ENCODE measurements around the gene RPS2.
A peak's percentile ranks its signal among the peaks of the same experiment; 100 is the strongest.

The RPS2 gene

DNA sequence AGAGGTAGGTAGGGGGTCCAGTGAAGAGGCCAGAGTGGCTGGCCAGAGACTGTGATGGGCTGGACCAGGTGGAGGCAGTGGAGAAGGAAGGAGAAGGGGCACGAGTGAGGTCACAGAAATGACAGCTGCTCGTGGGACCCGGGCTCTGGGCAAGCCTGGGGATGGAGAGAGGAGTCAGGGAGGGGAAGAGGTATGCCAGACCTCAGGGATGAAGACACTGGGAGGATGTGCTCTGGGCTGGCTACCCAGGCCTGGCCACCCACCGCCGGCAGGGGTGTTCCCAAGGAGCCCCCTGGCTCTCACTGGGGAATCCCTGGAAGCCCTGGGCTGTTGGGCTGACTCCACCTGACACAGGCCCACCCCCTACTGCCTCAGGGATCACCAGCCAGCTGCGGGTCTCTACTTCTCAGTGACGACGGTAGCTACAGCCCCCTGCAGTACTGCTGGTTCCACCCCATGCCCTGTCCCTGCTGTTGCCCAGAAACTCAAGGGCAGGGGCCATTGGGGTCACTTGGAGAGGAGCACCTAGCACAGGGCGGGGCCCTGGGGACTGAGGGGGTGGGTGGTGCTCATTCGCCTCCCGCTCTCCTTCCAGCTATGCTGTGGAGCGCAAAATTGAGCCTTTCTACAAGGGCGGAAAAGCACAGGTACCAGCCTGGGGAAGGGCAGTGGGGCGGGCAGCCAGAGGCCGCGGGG lies 9.0 kb upstream of the RPS2 start:
- Histone ChIP-seq H3K36me3 (peaks cover 41% of the 10 kb centered on the region), H3K9me3 (no peaks in the 10 kb centered on the region), H3K27ac (no peak overlapping the region), H3K27me3 (peaks cover 9% of the 10 kb centered on the region), H3K4me3 (ENCODE audit: low read depth in 1 of 2, low read length in 1 of 2) (no peak overlapping the region), H3K4me1 (ENCODE audit: control insufficient read depth in 1 of 2, insufficient read depth in 1 of 2, low read depth in 1 of 2, low read length in 1 of 2) (peaks cover 19 to 22% of the 10 kb centered on the region in 2 experiments)
- TF ChIP-seq, protein P1, sequence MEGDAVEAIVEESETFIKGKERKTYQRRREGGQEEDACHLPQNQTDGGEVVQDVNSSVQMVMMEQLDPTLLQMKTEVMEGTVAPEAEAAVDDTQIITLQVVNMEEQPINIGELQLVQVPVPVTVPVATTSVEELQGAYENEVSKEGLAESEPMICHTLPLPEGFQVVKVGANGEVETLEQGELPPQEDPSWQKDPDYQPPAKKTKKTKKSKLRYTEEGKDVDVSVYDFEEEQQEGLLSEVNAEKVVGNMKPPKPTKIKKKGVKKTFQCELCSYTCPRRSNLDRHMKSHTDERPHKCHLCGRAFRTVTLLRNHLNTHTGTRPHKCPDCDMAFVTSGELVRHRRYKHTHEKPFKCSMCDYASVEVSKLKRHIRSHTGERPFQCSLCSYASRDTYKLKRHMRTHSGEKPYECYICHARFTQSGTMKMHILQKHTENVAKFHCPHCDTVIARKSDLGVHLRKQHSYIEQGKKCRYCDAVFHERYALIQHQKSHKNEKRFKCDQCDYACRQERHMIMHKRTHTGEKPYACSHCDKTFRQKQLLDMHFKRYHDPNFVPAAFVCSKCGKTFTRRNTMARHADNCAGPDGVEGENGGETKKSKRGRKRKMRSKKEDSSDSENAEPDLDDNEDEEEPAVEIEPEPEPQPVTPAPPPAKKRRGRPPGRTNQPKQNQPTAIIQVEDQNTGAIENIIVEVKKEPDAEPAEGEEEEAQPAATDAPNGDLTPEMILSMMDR (IDR thresholded peaks at IDR 0.05): no peak

DNA sequence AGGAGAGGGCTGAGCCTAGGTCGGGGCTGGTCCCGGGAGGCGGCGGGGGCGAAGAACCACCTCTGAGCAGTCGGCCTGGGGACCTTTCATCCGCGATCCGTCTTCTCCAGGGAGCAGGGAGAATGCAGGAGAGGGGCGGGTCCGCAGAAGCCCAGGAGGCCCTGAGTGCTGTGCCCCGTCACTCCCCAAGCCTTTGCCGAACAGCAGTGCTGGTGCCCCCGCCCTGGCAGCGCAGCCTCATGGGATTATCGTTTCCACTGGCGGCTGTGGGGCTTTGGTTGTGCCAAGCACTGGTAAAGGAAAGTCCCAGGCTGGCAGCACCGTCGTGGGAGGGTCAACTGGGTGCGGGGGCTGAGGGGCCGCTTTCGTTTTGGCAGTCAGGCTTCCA lies 7.9 kb upstream of the RPS2 start:
- Histone ChIP-seq H3K27me3 (no peaks in the 10 kb centered on the region), H3K4me1 (ENCODE audit: control insufficient read depth in 1 of 2, insufficient read depth in 1 of 2, low read depth in 1 of 2, low read length in 1 of 2) (peaks cover 19 to 22% of the 10 kb centered on the region in 2 experiments), H3K4me3 (ENCODE audit: low read depth in 1 of 2, low read length in 1 of 2) (peak overlapping the region; percentile 88 to 99), H3K36me3 (peaks cover 32% of the 10 kb centered on the region), H3K27ac (peak overlapping the region; percentile 96), H3K9me3 (no peaks in the 10 kb centered on the region)
- TF ChIP-seq, protein P1 (IDR thresholded peaks at IDR 0.05): no peak

DNA sequence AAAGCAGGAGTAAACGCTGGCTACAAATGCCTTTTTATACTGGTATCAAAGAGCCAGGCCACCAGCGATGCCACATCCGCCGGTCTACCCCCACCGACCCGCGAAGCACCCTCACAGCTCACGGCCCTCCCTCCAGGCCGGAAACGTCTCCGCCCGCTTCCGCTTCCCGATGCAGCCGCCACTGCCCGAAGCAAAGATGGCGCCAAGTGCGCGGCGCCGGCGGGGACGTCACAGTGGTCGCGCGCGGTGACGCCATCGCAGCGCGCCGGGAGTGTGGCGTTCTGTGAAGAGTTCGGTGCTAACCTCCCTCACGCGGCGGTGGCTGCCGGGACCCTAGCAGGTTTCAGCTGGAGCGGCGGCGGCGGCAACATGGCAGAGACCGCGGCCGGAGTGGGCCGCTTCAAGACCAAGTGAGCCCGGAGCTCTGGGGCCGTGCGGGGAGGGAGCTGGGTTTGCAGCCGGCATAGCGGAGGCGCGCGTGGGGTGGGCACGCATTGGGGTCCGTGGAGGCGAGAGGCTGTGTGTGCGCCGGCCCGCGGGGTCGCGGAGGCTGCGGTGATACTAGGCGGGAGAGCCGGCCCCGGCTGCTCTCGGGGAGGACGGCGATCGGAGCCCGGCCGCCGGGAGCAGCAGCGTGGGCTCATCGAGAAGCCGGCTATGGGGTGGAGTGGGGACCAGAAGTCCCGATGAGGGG lies 7.3 kb upstream of the RPS2 start, which contains the start of gene TBL3:
TBL3 (plus strand) TSS at position 258 of the 694 bp plus-strand sequence; CDS start at position 370, 112 bp downstream.
- Histone ChIP-seq H3K27me3 (no peaks in the 10 kb centered on the region), H3K4me1 (ENCODE audit: control insufficient read depth in 1 of 2, insufficient read depth in 1 of 2, low read depth in 1 of 2, low read length in 1 of 2) (peaks cover 19 to 22% of the 10 kb centered on the region in 2 experiments), H3K36me3 (peaks cover 27% of the 10 kb centered on the region)

DNA sequence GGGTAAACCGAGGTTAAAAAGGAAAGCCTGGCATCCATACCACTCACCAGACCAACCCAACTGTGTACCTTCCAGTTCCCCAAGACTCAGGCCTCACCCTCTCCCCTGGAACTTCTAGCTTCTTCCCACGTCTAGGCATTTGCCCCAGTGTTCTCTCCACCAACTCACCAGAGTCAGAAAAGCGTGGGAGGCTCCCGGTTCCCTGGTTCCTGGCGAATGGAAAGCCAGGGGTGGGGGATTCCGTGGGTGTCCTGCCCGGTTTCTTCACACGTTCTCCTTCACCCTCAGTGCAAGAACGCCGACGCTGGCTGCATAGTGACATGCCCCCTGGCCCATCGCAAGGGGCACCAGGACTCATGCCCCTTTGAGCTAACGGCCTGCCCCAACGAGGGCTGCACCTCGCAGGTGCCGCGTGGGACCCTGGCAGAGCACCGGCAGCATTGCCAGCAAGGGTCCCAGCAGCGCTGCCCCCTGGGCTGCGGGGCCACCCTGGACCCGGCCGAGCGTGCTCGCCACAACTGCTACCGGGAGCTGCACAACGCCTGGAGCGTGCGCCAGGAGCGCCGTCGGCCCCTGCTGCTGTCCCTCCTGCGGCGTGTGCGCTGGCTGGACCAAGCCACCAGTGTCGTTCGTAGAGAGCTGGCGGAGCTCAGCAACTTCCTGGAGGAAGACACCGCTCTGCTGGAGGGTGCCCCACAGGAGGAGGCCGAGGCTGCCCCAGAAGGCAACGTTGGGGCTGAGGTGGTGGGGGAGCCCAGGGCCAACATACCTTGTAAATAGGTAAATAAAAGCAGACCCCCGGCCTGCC lies 3.7 kb upstream of the RPS2 start:
- Histone ChIP-seq H3K4me3 (ENCODE audit: low read depth in 1 of 2, low read length in 1 of 2) (no peak overlapping the region), H3K27me3 (no peaks in the 10 kb centered on the region)

More for the DNA sequence above, 7.3 kb upstream of the RPS2 start, which contains the start of gene TBL3:
- Histone ChIP-seq H3K9me3 (no peaks in the 10 kb centered on the region), H3K4me3 (ENCODE audit: low read depth in 1 of 2, low read length in 1 of 2) (peak within 1 kb of the TSS; percentile 88 to 99), H3K27ac (peak within 1 kb of the TSS; percentile 96)
- TF ChIP-seq, protein P1 (IDR thresholded peaks at IDR 0.05): peak; percentile 41

DNA sequence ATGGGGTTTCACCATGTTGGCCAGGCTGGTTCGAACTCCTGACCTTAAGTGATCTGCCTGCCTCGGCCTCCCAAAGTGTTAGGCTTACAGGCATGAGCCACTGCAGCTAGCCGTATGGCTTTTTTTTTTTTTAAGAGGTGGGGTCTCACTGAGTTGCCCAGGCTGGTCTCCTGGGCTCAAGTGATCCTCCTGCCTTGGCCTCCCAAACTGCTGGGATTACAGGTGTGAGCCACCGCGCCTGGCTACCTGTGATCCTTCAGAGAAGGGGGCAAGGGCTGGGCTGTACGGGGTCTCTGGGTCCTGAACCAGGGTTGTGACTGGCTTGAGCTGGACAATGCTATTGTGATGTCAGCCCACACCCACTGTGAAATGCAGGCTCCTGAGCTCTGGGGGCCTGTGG lies 1.8 kb upstream of the RPS2 start, which contains the start of gene RNF151:
RNF151 (plus strand) TSS at position 397 of the 400 bp plus-strand sequence. CDS start 26 bp downstream, outside the sequence.
- Histone ChIP-seq H3K4me3 (ENCODE audit: low read depth in 1 of 2, low read length in 1 of 2) (peak within 1 kb of the TSS; percentile 80 to 87), H3K27ac (peak within 1 kb of the TSS; percentile 88), H3K9me3 (no peaks in the 10 kb centered on the region), H3K4me1 (ENCODE audit: control insufficient read depth in 1 of 2, insufficient read depth in 1 of 2, low read depth in 1 of 2, low read length in 1 of 2) (peaks cover 34% of the 10 kb centered on the region in 2 experiments), H3K36me3 (peaks cover 15% of the 10 kb centered on the region), H3K27me3 (no peaks in the 10 kb centered on the region)
- TF ChIP-seq, protein P1 (IDR thresholded peaks at IDR 0.05): no peak

More for the DNA sequence above, 3.7 kb upstream of the RPS2 start:
- Histone ChIP-seq H3K27ac (no peak overlapping the region), H3K9me3 (no peaks in the 10 kb centered on the region), H3K36me3 (no peaks in the 10 kb centered on the region), H3K4me1 (ENCODE audit: control insufficient read depth in 1 of 2, insufficient read depth in 1 of 2, low read depth in 1 of 2, low read length in 1 of 2) (peaks cover 39 to 45% of the 10 kb centered on the region in 2 experiments)
- TF ChIP-seq, protein P1 (IDR thresholded peaks at IDR 0.05): no peak

All from neutrophil (primary cell).